ENCODE results near the gene RPL10A. TPM values are rescaled to one million over a fixed set of nuclear protein-coding genes. Genes with fewer than 3 reads are reported as not detected.
A peak's percentile ranks its signal among the peaks of the same experiment; 100 is the strongest.
"Not testable (repeated sequence)": the region's sequence is repeated elsewhere in the genome, so short reads cannot be mapped to it uniquely, and the experiment has no call there.

The RPL10A gene
- total and polyA plus RNA-seq, 5 donors = 608 to 717 (median 617) TPM

DNA sequence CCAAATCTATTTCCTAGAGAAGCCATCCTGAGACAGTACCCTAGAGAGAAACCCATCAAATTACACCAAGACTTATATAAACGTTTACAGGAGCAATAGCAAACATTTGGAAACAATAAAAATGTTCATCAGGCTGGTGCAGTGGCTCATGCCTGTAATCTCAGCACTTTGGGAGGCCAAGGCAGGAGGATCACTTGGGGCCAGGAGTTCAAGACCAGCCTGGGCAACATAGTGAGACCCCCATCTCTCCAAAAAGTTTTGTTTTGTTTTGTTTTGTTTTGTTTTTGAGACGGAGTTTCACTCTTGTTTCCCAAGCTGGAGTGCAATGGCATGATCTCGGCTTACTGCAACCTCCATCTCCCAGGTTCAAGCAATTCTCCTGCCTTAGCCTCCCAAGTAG is 35.5 kb upstream of the RPL10A start:
- DNase-seq; H3K9me3 ChIP-seq (ENCODE audit: control insufficient read depth, low read length); H3K27me3 ChIP-seq (ENCODE audit: control insufficient read depth, insufficient read depth); H3K4me3 ChIP-seq (ENCODE audit: low read length); intact Hi-C loops (cut with DNase I); H3K4me1 ChIP-seq (ENCODE audit: control insufficient read depth, insufficient read depth, low read length); H3K27ac ChIP-seq (ENCODE audit: low read length); ATAC-seq: not testable (repeated sequence)
- 71% methylated on average over 3 of the region's 3 CpGs for WGBS

DNA sequence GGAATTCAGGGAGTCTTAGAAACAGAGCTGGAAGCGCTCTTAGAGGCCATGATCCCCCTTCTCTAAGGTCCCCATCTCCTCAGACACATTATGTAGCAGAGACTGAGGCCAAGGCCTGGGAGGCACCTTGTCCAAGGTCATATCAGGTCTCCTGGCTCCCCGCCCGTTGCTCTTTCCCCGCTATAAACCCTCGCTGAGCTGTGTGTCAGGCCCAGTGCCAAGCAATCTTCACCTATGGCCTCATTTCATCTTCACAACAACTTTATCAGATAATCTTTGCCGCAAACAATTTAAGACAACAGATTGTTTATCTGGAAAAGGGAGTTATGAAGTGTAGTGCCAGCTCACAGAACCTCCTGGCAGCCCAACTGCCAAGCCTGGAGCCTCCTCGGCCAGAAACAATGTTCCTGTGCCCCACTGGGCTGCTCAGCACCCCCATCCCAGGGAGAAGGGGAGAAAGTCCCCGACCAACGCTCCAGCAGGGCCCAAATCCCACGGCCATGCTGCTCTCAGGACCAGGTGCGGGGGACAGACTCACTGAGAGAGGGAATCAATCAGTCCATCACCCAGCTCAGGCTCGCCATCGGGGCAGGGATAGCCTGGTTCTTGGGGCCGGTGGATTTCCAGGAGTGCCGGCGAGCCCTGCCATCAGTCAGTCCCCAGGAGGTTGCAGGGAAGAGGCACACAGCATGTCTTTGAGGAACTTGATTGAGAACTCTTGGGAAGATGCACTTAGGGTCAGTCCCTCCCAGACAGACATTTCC is 32.9 kb upstream of the RPL10A start:
- no peaks in the 10 kb centered on the region for H3K9me3 ChIP-seq (ENCODE audit: control insufficient read depth, low read length)
- DNase-seq (no peak), ATAC-seq (peak; percentile 34 to 39)
- 70% methylated on average over 16 of the region's 16 CpGs for WGBS
- no peak overlapping the region for H3K27ac ChIP-seq (ENCODE audit: low read length)
- no peaks in the 10 kb centered on the region for H3K4me1 ChIP-seq (ENCODE audit: control insufficient read depth, insufficient read depth, low read length)
- no peak overlapping the region for H3K4me3 ChIP-seq (ENCODE audit: low read length)
- no peaks in the 10 kb centered on the region for H3K27me3 ChIP-seq (ENCODE audit: control insufficient read depth, insufficient read depth)
- intact Hi-C loops (cut with DNase I) = no loop called here

DNA sequence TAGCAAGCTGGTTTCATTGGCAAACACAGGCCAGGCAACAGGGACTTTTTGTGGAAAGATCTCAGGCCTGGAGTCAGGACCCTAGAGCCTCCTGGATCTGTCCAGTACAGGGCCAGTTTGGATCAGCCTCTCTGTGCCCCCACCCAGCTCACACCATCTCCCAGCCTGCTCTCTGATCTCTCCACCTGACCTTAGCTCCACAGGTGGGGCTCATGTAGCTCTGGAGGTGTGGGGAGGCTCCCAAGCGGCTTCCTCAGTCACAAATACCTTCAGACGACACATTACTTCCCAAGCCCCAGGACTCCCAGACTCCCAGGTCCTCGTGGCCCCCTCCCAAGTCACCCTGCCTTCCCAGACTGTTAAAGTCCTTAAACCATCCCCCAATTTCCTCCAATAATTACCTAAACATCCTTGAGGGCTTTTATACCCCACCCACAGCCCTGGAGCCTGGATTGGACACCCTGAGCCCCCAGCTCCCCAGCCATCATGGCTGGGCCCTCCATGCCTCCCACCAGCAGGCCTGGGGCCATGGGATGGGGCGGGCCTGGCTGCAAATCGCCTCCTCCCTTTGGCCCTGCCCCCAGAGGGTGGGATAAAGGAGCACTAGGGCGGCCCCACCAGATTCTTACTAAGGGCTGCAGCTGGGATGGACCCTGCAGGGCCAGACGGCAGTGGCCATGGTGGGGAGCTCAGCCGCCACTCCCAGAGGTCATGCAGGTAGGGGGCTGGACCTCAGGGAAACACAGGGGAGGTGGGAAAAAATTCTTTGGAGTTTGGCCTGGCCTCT is 31.9 kb upstream of the RPL10A start:
- H3K4me3 ChIP-seq (ENCODE audit: low read length) = no peak overlapping the region
- WGBS = 83% methylated on average over 8 of the region's 8 CpGs
- ATAC-seq = peak in 1 of 2 donors; percentile 33
- no peak overlapping the region for H3K27ac ChIP-seq (ENCODE audit: low read length)
- no peaks in the 10 kb centered on the region for H3K27me3 ChIP-seq (ENCODE audit: control insufficient read depth, insufficient read depth)
- no peak for DNase-seq
- intact Hi-C loops (cut with DNase I) = no loop called here
- H3K4me1 ChIP-seq (ENCODE audit: control insufficient read depth, insufficient read depth, low read length) = no peaks in the 10 kb centered on the region
- no peaks in the 10 kb centered on the region for H3K9me3 ChIP-seq (ENCODE audit: control insufficient read depth, low read length)

DNA sequence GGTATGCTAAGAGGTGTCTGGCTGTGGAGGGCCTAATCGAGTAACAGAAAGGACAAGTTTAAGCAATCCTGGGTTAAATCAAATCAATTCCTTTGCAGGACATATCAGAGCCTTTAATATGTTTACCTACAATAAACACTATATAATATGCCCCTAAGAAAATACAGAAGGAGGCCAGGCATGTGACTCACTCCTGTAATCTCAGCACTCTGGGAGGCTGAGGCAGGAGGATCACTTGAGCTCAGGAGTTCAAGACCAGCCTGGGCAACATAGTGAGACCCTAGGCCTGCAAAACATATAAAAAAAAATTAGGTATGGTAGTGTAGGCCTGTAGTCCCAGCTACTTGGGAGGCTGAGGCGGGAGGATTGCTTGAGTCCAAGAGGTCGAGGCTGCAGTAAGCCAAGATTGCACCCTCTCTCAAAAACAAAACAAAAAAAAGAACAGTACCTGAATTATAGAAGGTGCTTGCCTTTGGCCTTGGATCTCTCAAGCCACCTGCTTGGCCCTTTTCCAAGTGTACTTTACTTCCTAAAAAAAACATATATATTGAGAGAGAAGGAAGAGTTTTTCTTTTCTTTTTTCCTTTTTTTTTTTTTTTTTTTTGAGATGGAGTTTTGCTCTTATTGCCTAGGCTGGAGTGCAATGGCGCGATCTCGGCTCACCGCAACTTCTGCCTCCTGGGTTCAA is 29.7 kb upstream of the RPL10A start:
- intact Hi-C loops (cut with DNase I); ATAC-seq; H3K9me3 ChIP-seq (ENCODE audit: control insufficient read depth, low read length): not testable (repeated sequence)

DNA sequence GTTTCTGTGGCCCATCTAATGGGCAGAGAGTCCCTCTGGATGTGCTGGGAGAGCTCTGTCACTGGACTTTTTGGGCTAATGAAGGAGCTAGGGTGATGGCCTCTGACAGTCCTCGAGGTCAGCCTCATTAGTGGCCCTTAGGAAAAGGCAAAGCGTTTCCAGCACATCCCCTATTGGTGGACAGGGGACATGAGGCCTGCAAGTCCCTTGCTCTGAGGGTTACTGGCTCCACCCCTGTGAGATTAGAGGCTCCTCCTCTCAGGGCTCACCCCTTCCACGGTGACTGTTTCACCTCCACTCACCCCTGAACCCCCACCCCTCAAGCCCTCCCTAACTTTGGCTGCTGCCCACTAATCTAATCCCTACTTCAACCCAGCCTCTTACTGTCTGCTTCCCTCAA is 28.9 kb upstream of the RPL10A start:
- H3K9me3 ChIP-seq (ENCODE audit: control insufficient read depth, low read length) = no peaks in the 10 kb centered on the region
- no peak overlapping the region for H3K4me3 ChIP-seq (ENCODE audit: low read length)
- intact Hi-C loops (cut with DNase I) = no loop called here
- H3K27me3 ChIP-seq (ENCODE audit: control insufficient read depth, insufficient read depth) = no peaks in the 10 kb centered on the region
- no peak for ATAC-seq
- H3K4me1 ChIP-seq (ENCODE audit: control insufficient read depth, insufficient read depth, low read length) = no peaks in the 10 kb centered on the region
- no peak for DNase-seq
- 36% methylated on average over 3 of the region's 3 CpGs for WGBS
- H3K27ac ChIP-seq (ENCODE audit: low read length) = no peak overlapping the region

More for the DNA sequence above, 29.7 kb upstream of the RPL10A start:
- H3K27ac ChIP-seq (ENCODE audit: low read length); H3K4me3 ChIP-seq (ENCODE audit: low read length); H3K27me3 ChIP-seq (ENCODE audit: control insufficient read depth, insufficient read depth); H3K4me1 ChIP-seq (ENCODE audit: control insufficient read depth, insufficient read depth, low read length); DNase-seq: not testable (repeated sequence)
- 97% methylated on average over 7 of the region's 7 CpGs for WGBS

DNA sequence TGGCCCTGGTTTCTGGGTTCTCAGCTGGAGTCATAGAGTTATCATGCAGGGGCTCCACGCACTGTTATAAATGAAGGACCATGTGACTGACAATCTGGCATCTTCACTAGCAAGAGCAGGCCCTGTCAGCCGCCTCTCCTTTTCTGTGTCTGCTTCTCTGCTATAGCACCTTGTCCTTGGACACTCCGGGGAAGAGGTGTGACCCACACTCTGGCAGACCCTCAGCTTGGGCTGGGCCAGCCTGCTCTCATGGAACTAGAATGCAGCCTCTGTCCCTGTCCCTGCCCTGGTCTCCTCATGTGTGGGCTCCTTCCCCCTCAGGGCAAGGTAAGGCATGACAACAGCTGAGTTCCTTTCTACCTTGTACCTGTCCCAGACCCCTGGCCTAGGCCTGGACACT is 27.0 kb upstream of the RPL10A start:
- no peaks in the 10 kb centered on the region for H3K9me3 ChIP-seq (ENCODE audit: control insufficient read depth, low read length)
- WGBS = 49% methylated on average over 3 of the region's 3 CpGs
- H3K4me1 ChIP-seq (ENCODE audit: control insufficient read depth, insufficient read depth, low read length) = no peaks in the 10 kb centered on the region
- intact Hi-C loops (cut with DNase I) = no loop called here
- no peak overlapping the region for H3K4me3 ChIP-seq (ENCODE audit: low read length)
- peak; percentile 69 to 73 for ATAC-seq
- peak in 1 of 3 donors; percentile 68 for DNase-seq
- H3K27me3 ChIP-seq (ENCODE audit: control insufficient read depth, insufficient read depth) = no peaks in the 10 kb centered on the region
- no peak overlapping the region for H3K27ac ChIP-seq (ENCODE audit: low read length)

DNA sequence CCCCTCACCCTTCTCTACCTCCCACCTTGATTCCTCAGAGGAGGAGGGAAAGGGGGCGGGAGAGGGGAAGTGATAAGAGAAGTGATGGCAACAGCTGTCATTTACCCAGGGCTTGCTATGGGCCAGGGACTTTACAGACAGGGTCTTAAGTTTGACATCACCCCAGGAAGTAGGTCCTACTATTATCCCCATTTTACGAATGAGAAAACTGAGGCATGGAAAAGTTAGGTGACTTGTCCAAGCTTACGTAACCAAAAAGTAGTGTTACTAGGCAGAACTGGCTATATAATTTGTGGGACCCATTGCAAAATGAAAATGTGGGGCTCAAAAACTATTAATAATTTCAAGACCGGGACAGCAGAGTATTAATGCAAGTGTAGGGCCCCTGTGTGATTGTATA is 26.6 kb upstream of the RPL10A start:
- Histone ChIP-seq H3K27me3 (ENCODE audit: control insufficient read depth, insufficient read depth) (no peaks in the 10 kb centered on the region), H3K27ac (ENCODE audit: low read length) (no peak overlapping the region), H3K9me3 (ENCODE audit: control insufficient read depth, low read length) (no peaks in the 10 kb centered on the region), H3K4me1 (ENCODE audit: control insufficient read depth, insufficient read depth, low read length) (no peaks in the 10 kb centered on the region), H3K4me3 (ENCODE audit: low read length) (no peak overlapping the region)
- ATAC-seq (no peak), DNase-seq (no peak)
- WGBS = 88% methylated on average over 4 of the region's 4 CpGs
- intact Hi-C loops (cut with DNase I) = no loop called here

DNA sequence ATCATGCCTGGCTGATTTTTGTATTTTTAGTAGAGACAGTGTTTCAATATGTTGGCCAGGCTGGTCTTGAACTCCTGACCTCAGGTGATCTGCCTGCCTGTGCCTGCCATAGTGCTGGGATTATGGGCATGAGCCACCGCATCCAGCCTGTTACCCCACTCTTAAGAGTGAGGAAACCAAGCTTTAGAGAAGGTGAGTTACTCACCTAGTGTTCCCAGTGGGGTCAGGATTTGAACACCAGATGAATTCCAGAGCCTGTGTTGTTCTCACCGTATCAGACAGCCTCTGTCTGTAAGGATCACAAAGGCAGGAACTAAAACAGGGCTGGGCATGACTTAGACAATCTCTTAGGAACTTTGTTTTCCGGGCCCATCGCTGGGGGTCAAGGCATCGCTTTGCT is 25.5 kb upstream of the RPL10A start:
- ATAC-seq = no peak

DNA sequence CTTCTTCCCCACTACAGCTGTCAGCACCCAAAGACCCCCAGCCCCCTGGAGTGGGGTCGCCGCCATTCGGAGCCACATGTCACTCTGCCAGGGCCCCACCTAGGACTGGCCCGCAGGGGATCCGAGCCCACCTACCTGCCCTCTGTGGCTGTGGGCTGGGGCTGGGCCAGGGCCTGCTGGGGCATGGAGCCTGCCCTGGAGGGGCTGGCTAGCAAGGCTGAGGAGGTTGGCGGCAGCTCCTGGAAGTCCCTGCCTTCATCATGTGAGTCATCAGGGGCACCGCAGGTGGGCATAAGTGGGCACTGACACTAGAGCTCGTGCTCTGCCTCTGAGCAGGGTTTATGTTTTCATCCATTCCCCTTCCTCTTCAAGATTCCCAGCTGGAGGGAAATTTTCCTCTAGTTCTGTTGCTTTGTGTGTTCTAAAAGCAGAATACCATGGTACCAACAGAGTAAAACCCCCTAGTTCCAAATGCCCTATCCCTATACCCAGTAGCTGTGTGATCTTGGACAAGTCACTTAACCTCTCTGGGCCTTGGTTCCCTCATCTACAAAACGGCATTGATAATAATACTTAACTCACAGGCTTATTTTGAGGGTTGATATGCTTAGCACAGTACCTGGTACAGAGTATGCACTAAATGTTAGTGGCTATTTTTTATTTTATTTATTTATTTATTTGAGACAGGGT is 24.7 kb upstream of the RPL10A start:
- no peaks in the 10 kb centered on the region for H3K4me1 ChIP-seq (ENCODE audit: control insufficient read depth, insufficient read depth, low read length)
- DNase-seq (no peak), ATAC-seq (peak in 1 of 2 donors; percentile 47)
- intact Hi-C loops (cut with DNase I) = no loop called here
- H3K9me3 ChIP-seq (ENCODE audit: control insufficient read depth, low read length) = no peaks in the 10 kb centered on the region
- H3K27ac ChIP-seq (ENCODE audit: low read length) = no peak overlapping the region
- no peak overlapping the region for H3K4me3 ChIP-seq (ENCODE audit: low read length)
- 74% methylated on average over 9 of the region's 9 CpGs for WGBS
- no peaks in the 10 kb centered on the region for H3K27me3 ChIP-seq (ENCODE audit: control insufficient read depth, insufficient read depth)

More for the DNA sequence above, 25.5 kb upstream of the RPL10A start:
- Histone ChIP-seq H3K4me3 (ENCODE audit: low read length) (no peak overlapping the region), H3K4me1 (ENCODE audit: control insufficient read depth, insufficient read depth, low read length) (no peaks in the 10 kb centered on the region), H3K9me3 (ENCODE audit: control insufficient read depth, low read length) (no peaks in the 10 kb centered on the region), H3K27ac (ENCODE audit: low read length) (no peak overlapping the region), H3K27me3 (ENCODE audit: control insufficient read depth, insufficient read depth) (no peaks in the 10 kb centered on the region)
- DNase-seq = no peak
- intact Hi-C loops (cut with DNase I) = no loop called here
- WGBS = 75% methylated on average over 5 of the region's 5 CpGs

DNA sequence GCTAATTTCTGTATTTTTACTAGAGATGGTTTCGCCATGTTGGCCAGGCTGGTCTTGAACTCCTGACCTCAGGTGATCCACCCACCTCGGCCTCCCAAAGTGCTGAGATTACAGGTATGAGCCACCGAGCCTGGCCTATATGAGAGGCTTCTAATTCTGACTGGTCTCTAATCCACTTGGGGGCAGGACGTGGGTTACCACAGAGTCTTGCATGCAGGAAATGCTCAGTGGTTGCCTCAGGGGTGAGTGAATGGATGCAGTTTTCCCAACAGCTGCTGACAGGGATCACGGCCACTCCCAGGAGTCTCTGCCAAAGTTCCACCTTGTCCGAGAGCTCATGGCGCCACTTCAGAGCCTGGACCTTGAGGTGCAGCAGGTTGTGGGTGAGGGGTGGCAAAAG is 22.5 kb upstream of the RPL10A start:
- 85% methylated on average over 7 of the region's 7 CpGs for WGBS
- H3K27me3 ChIP-seq (ENCODE audit: control insufficient read depth, insufficient read depth) = no peaks in the 10 kb centered on the region
- no peak for DNase-seq
- H3K4me3 ChIP-seq (ENCODE audit: low read length) = no peak overlapping the region
- no peaks in the 10 kb centered on the region for H3K4me1 ChIP-seq (ENCODE audit: control insufficient read depth, insufficient read depth, low read length)
- intact Hi-C loops (cut with DNase I) = loop anchor here in 1 of 4 donors (5.0 kb wide), 1 partner anchor 103 kb away; the partner anchor contains the start of gene PPARD
- no peak overlapping the region for H3K27ac ChIP-seq (ENCODE audit: low read length)
- no peaks in the 10 kb centered on the region for H3K9me3 ChIP-seq (ENCODE audit: control insufficient read depth, low read length)
- ATAC-seq = no peak
